Chondrocyte (in vitro differentiated cells): ENCODE data around the gene TM9SF4. TPM values are rescaled to one million over a fixed set of nuclear protein-coding genes. Genes with fewer than 3 reads are reported as not detected.
A peak's percentile ranks its signal among the peaks of the same experiment; 100 is the strongest.

Experiments used
- DNase-seq: peaks from one replicate; pipeline ENCODE4 v3.0.0; 2021; ENCODE audit warnings: mixed read lengths, low spot score
- H3K27ac Mint-ChIP-seq: one replicate; pipeline ENCODE4 v1.8.0; 2021; ENCODE audit warnings: mild to moderate bottlenecking, moderate library complexity, mixed read lengths; ENCODE audit not compliant: unreplicated experiment
- H3K27me3 Mint-ChIP-seq: 2 replicates; pipeline ENCODE4 v1.8.0; 2021; ENCODE audit warnings: low read depth, mixed read lengths
- H3K36me3 Mint-ChIP-seq: 2 replicates; pipeline ENCODE4 v1.8.0; 2021; ENCODE audit warnings: low read depth, mixed read lengths
- H3K4me1 Mint-ChIP-seq: 2 replicates; pipeline ENCODE4 v1.8.0; 2021; ENCODE audit warnings: low read depth, mild to moderate bottlenecking, mixed read lengths
- H3K4me3 Mint-ChIP-seq: one replicate; pipeline ENCODE4 v1.8.0; 2021; ENCODE audit warnings: mild to moderate bottlenecking, moderate library complexity, mixed read lengths; ENCODE audit not compliant: unreplicated experiment
- H3K9me3 Mint-ChIP-seq: 2 replicates; pipeline ENCODE4 v1.8.0; 2021; ENCODE audit warnings: low read depth, mixed read lengths
- CTCF ChIP-seq: fragments of 200-600 bp; sonication (generic); IDR thresholded peaks from 2 replicates; pipeline ENCODE4 v1.5.0; 2021; ENCODE audit warnings: antibody characterized with exemption, mild to moderate bottlenecking, moderate library complexity
- long read RNA-seq: library from polyadenylated mRNA; stranded (forward); transcript quantifications from one replicate; pipeline ENCODE4 v2.0.0, GENCODE V29; 2021
- total RNA-seq: library from RNA; stranded (reverse); gene quantifications from 3 replicates; pipeline ENCODE4 v1.2.1, GENCODE V29; 2021

Gene TM9SF4
- total RNA-seq = 64.8 to 87.9 TPM (median 83.7 TPM) in 3 replicates
- long read RNA-seq, full-length matches to known transcripts = 51 of 86 reads
- long read RNA-seq, partial matches to known transcripts = 14 of 86 reads
- long read RNA-seq, other reads (novel, unspliced or antisense) = 21 of 86 reads

- Mint-ChIP-seq H3K4me1 (peaks cover 37% of the 10 kb centered on the region), H3K36me3 (peaks cover 6% of the 10 kb centered on the region), H3K9me3 (no peaks in the 10 kb centered on the region), H3K27me3 (peaks cover 4% of the 10 kb centered on the region), H3K27ac (peak within 1 kb of the TSS; percentile 100), H3K4me3 (peak within 1 kb of the TSS; percentile 99)
- DNase-seq = no peak
- no peak for TF ChIP-seq CTCF
Measured at GRCh38 chr20:32109392-32110172, at the start of gene TM9SF4. Gene TM9SF4, plus strand, starts transcription at chr20:32109714. Its CDS starts 27 bp downstream, at chr20:32109741.

- Mint-ChIP-seq H3K4me3 (no peak overlapping the region), H3K27ac (no peak overlapping the region), H3K4me1 (peaks cover 14% of the 10 kb centered on the region), H3K36me3 (no peaks in the 10 kb centered on the region), H3K9me3 (no peaks in the 10 kb centered on the region), H3K27me3 (peaks cover 51% of the 10 kb centered on the region)
- TF ChIP-seq CTCF = no peak
- DNase-seq = no peak
Measured at GRCh38 chr20:32062776-32063170, 46.7 kb upstream of the TM9SF4 start.

- H3K4me1 Mint-ChIP-seq = peaks cover 14% of the 10 kb centered on the region
- no peak overlapping the region for H3K4me3 Mint-ChIP-seq
- no peak for TF ChIP-seq CTCF
- no peaks in the 10 kb centered on the region for H3K36me3 Mint-ChIP-seq
- DNase-seq = no peak
- H3K27me3 Mint-ChIP-seq = peaks cover 44% of the 10 kb centered on the region
- H3K27ac Mint-ChIP-seq = no peak overlapping the region
- no peaks in the 10 kb centered on the region for H3K9me3 Mint-ChIP-seq
Measured at GRCh38 chr20:32063695-32064094, 45.8 kb upstream of the TM9SF4 start.

- Mint-ChIP-seq H3K4me1 (peaks cover 20% of the 10 kb centered on the region), H3K9me3 (no peaks in the 10 kb centered on the region)
- no peak for TF ChIP-seq CTCF
Measured at GRCh38 chr20:32064667-32065066, 44.8 kb upstream of the TM9SF4 start.

GRCh38 chr20:32067234-32067821 lies 42.2 kb upstream of the TM9SF4 start:
- Mint-ChIP-seq H3K36me3 (no peaks in the 10 kb centered on the region), H3K27me3 (peaks cover 10% of the 10 kb centered on the region), H3K27ac (peak overlapping the region; percentile 89), H3K9me3 (no peaks in the 10 kb centered on the region), H3K4me1 (peaks cover 18% of the 10 kb centered on the region), H3K4me3 (no peak overlapping the region)
- no peak for TF ChIP-seq CTCF
- no peak for DNase-seq

More at GRCh38 chr20:32064667-32065066, 44.8 kb upstream of the TM9SF4 start:
- Mint-ChIP-seq H3K4me3 (no peak overlapping the region), H3K27ac (no peak overlapping the region), H3K27me3 (peaks cover 34% of the 10 kb centered on the region), H3K36me3 (no peaks in the 10 kb centered on the region)
- DNase-seq = no peak
